RPMI7951 (cell line): ENCODE measurements around the gene DMRTC2. TPM values are rescaled to one million over a fixed set of nuclear protein-coding genes. Genes with fewer than 3 reads are reported as not detected.

ENCODE experiments used
- DNase-seq: peaks from one replicate; pipeline ENCODE4 v3.0.0-alpha.2; 2012; ENCODE audit warnings: low read depth
- total RNA-seq: library from RNA; depleted of rRNA; stranded (reverse); fragments of >200 nt; shearing (Covaris generic); gene quantifications from 2 replicates; pipeline ENCODE4 v1.2.3, GENCODE V29; 2014; rRNA removed

Gene DMRTC2
- total RNA-seq, result not detected in 2 replicates

DNA sequence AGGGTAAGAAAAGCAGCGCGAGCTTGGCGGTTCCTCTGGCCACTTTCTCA lies at the start of gene DMRTC2:
DMRTC2 (plus strand) TSS at position 42 of the 50 bp plus-strand sequence. CDS start 2,387 bp downstream, outside the sequence.
- DNase-seq, result no peak

GRCh38 chr19:41796362-41796761 lies 48.5 kb upstream of the DMRTC2 start, which contains the start of gene CEACAM3:
Gene CEACAM3, plus strand, starts transcription at chr19:41796587. Its CDS starts 91 bp downstream, at chr19:41796678.
- no peak for DNase-seq

DNA sequence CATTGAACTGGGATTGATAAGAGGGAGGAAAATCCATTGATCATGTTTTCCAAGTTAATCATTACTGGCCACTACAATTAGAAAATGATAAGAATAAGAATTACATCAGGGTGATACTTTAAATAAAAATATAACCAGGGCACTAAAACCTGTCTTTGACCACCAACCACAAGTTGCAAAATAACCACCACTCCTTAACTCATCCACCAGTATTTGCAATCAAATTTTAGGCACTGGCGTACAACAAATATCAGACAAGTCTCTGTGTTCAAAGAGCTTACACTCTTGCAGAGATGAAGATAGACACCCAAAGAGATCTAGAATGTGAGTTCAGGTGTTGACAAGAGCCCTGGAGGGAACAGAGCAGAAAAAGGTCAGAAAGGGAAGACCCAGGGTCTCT lies 47.9 kb upstream of the DMRTC2 start:
- no peak for DNase-seq

GRCh38 chr19:41799444-41800000 lies 45.3 kb upstream of the DMRTC2 start:
- DNase-seq, result no peak

DNA sequence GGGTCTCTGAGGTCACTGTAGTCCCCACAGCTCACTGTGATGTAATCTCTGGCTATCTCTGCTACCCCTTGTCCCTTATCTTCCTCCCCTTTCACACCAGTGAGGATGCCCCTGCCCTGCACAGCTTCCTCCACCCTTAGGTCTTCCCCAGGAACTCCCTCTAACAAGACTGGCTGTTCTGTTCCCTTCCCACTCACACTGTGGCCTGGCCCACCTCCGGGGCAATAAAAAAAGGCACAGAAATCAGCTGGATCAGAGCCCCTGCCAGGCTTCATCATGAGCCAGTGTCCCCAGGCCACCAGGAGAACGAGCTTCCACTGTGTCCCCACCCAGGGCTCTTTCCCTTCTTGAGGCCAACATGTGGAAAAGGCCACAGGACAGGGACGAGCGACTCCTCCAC lies 43.8 kb upstream of the DMRTC2 start:
- DNase-seq, result no peak

- DNase-seq, result peak; percentile 10
Observed at GRCh38 chr19:41801792-41802211, 43.0 kb upstream of the DMRTC2 start.

- no peak for DNase-seq
Observed at GRCh38 chr19:41802770-41803169, 42.1 kb upstream of the DMRTC2 start.

GRCh38 chr19:41804336-41804735 lies 40.5 kb upstream of the DMRTC2 start:
- DNase-seq, result no peak

- no peak for DNase-seq
Observed at GRCh38 chr19:41807176-41807575, 37.7 kb upstream of the DMRTC2 start.

- DNase-seq, result no peak
Observed at GRCh38 chr19:41808663-41809566, 35.9 kb upstream of the DMRTC2 start.

DNA sequence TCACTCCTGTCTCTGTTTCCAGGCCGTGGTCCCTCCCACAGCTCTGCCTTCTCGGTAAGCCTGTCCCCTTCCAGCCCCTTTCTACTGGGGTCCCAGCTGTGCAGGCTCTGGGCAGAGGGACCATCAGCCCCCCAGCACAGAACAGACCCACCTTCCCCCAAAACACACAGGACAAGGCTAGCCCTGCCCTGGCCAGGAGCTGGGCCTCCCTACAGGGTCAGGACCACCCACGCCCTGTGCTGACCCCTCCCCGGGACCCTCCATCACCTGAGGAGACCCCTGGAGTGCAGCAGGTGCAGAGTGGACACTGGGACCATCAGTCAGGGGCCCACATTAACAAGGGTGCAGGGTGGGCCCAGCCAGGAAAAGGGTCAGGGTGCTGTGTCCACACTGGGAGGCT lies 34.5 kb upstream of the DMRTC2 start:
- DNase-seq, result no peak

DNA sequence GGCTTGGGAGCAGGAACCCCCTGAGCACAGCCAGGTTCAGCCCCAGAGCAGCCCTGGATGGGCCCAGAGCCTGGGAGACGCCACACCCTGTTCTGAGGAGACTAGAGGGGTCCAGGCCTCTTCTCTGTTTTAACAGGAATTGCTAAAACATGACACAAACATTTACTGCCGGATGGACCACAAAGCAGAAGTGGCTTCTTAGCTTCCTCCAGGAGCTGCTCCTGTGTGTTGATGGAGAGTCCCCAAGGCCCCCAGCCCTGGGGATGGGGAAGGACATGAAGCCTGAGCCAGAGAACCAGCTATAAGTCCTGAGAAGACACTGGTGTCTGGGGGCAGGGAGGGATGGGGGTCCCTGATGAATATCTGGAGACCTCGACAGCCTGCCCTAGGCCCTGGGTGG lies 33.8 kb upstream of the DMRTC2 start:
- DNase-seq, result no peak

- DNase-seq, result no peak
Observed at GRCh38 chr19:41811981-41812380, 32.9 kb upstream of the DMRTC2 start.

GRCh38 chr19:41813911-41814310 lies 30.9 kb upstream of the DMRTC2 start:
- no peak for DNase-seq

GRCh38 chr19:41815301-41815700 lies 29.5 kb upstream of the DMRTC2 start:
- no peak for DNase-seq

DNA sequence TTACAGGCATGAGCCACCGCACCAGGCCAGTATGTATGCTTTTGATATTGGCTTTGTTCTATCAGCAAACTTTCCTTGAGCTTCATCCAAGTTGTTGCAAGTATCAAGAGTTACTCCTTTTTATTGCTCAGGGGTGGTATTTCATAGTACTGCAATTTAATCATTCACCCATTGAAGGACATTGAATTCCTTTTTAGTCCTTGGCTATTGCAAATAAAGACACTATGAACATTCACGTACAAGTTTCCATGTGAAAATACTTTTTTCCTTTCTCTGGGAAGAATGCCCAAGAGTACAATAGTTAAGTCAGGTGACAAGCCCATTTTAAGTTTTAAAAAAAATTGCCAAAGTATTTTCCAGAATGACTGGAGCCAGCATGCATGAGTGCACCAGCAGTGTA lies 28.1 kb upstream of the DMRTC2 start:
- no peak for DNase-seq

GRCh38 chr19:41821003-41821735 lies 23.7 kb upstream of the DMRTC2 start:
- DNase-seq, result peak; percentile 21

DNA sequence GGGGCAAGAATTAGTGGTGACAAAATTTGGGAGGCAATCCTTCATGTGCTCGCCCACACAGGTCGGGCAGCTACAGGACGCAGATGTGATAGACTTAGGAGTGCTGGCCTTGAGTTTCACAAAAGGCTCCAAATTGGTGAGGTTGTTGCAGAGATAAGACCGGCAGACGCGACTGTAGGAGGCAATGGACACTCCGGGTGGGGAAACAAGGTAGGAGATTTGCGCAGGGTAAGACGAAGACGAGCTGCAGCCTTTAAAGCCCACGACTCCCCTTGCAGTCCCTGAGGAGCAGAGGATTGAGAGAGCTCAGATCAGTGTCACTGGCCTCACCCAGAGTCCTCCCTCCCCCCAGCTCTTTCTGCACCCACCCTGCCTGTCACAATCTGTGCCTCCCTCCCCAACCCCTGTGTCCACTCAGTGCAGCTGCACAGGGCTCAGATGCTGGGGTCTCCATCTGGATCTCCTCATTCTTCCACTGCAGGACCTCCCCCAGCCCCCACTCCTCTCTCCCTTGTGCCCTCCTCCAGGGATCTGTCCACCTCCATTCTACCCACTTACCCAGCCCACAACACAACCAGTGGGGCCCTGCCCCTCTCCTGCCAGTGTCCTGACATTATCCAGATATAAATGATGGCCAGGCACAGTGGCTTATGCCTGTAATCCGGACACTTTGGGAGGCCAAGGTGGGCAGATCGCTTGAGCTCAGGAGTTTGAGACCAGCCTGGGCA lies 6.7 kb upstream of the DMRTC2 start:
- DNase-seq, result no peak

- no peak for DNase-seq
Observed at GRCh38 chr19:41839211-41839610, 5.6 kb upstream of the DMRTC2 start.

DNA sequence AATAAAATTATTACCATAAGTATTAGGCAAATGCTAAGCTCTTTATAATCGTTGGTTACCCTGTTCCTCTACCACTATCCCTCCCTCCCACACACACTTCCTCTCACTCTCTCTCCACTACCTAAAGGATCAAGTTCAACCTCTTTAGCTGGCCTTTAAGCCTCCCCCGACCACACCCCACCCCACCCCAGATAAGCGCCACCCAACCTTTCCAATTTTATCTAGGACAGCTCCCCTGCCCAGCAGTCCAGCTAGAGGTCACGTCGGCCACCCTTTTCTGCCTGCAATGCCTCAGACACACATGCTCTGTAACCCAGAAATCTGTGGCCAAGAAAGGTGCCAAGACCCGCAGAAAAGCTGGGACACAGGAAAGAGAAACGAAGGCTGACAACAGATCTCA lies 1.5 kb upstream of the DMRTC2 start:
- DNase-seq, result no peak

GRCh38 chr19:41844601-41845000 lies 241 bp upstream of the DMRTC2 start, which contains the start of gene LYPD4:
Gene LYPD4, minus strand, starts transcription at chr19:41844683. Its CDS starts 5,398 bp downstream, at chr19:41839285.
- no peak for DNase-seq

GRCh38 chr19:41845051-41845590 lies 279 bp downstream of the DMRTC2 start:
- no peak for DNase-seq
